HG03565 (cell line): ENCODE results near the gene OR9A4.
A peak's percentile ranks its signal among the peaks of the same experiment; 100 is the strongest.
"Not testable (repeated sequence)": the region's sequence is repeated elsewhere in the genome, so short reads cannot be mapped to it uniquely, and the experiment has no call there.

Source experiments
- ATAC-seq: cut with Tn5 transposase; IDR thresholded peaks from one replicate; pipeline ENCODE4 v1.9.1; 2021; ENCODE audit warnings: mild to moderate bottlenecking, moderate library complexity; ENCODE audit not compliant: unreplicated experiment

The OR9A4 gene, protein sequence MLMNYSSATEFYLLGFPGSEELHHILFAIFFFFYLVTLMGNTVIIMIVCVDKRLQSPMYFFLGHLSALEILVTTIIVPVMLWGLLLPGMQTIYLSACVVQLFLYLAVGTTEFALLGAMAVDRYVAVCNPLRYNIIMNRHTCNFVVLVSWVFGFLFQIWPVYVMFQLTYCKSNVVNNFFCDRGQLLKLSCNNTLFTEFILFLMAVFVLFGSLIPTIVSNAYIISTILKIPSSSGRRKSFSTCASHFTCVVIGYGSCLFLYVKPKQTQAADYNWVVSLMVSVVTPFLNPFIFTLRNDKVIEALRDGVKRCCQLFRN

GRCh38 chr7:141916099-141916498 is at the start of gene OR9A4:
Gene OR9A4, plus strand, starts transcription at chr7:141916399. Its CDS starts 2,477 bp downstream, at chr7:141918876.
- no peak for ATAC-seq

GRCh38 chr7:141866974-141867373 is 49.2 kb upstream of the OR9A4 start:
- no peak for ATAC-seq

DNA sequence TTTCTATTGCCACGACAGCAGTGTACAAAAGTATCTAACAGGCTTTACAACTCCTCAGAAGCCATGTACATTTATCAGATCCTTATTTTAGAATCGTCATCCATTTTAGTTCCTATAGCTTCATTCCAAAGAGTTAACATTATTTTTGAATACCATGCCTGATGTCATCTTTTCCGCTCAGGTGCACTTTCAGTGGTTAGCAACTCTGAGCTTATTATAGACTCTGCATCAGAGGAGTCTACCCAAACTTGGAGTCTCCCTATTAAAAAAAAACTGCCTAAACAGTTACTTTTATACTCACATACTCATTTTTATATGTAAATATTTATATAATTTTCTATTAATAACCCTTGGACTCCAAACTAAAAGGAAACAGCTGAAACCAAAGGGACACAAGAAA is 43.3 kb upstream of the OR9A4 start:
- ATAC-seq, result no peak

DNA sequence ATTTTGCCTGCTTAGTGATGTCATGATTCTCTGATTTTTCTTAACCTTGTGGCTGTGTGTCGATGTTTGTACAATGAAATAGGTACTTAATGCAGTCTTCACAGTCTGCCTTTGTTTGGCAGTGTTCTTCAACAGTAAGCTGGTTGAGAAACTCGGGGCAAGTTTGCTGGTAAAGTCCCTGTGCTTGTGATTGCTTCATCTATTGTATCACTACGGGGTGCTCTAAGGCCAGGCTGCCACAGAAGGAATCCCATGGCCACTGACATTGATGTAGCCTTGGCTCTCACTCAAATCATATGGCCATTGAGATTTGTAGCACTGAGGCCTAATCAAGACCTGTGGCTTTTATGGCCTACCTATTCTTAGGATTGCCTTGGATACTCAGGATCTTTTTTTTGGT is 41.4 kb upstream of the OR9A4 start:
- no peak for ATAC-seq

- ATAC-seq, result no peak
These were observed 40.7 kb upstream of the OR9A4 start for GRCh38 chr7:141875453-141875852.

DNA sequence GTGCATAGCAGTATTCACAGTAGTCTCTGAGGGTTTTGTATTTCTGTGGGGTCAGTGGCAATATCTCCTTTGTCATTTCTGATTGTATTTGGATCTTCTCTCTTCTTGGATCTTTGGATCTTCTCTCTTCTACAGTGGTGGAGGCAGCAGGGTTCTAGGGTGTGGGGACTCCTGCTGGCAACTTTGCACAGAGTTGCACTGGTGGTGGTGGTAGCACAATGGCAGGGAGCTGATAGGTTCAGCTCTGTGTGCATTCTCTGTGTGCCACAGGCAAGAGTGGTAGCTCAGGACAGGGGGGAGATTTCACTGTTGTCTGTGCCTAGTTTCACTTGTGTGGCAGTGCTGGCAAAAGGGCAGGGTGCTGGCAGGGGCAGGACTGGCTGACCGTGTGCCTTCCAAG is 39.8 kb upstream of the OR9A4 start:
- no peak for ATAC-seq

GRCh38 chr7:141877365-141877764 is 38.8 kb upstream of the OR9A4 start:
- ATAC-seq, result no peak

DNA sequence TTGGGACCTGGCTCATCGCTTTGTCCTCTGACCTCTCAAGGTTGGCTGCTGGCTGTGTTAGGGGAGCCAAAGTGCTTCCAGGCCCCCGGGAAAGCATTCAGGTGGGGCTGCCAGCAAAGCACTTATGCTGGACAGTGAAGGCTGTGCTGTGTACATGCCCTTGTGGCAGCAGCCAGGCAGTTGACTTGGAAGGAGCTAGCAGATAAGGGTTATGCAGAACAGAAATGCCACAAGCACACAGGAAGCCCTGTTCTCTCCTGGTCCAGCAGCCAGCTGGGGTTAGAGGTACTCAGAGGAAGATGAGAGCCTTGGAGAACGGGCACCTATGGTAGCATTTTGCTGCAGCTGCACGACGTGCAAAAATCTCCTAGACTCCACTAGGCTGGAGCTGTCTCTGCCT is 35.2 kb upstream of the OR9A4 start:
- no peak for ATAC-seq

GRCh38 chr7:141884539-141885225 is 31.5 kb upstream of the OR9A4 start:
- peak; percentile 88 for ATAC-seq

DNA sequence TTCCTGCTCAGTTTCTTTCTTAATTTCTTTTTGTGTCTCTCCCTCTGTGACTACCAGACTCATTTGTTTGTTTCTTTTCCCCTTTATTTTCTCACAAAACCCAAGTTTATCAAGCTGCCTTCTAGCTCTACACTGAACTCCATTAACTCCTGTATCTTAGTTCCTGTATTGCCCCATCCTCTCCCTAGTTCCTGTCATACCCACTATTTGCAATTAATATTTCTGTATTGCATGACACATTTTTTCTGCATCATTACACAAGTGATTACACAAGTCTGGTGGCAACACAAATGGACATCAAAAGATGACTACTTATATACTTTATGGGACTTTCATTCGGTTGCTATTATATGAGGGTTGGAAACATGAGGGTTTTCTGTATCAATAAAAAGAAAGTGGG is 26.9 kb upstream of the OR9A4 start:
- no peak for ATAC-seq

GRCh38 chr7:141891336-141891735 is 24.9 kb upstream of the OR9A4 start:
- no peak for ATAC-seq

DNA sequence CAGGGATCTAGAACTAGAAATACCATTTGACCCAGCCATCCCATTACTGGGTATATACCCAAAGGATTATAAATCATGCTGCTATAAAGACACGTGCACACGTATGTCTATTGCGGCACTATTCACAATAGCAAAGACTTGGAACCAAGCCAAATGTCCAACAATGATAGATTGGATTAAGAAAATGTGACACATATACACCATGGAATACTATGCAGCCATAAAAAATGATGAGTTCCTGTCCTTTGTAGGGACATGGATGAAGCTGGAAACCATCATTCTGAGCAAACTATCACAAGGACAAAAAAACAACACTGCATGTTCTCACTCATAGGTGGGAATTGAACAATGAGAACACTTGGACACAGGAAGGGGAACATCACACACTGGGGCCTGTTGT is 16.8 kb upstream of the OR9A4 start:
- not testable (repeated sequence) for ATAC-seq

DNA sequence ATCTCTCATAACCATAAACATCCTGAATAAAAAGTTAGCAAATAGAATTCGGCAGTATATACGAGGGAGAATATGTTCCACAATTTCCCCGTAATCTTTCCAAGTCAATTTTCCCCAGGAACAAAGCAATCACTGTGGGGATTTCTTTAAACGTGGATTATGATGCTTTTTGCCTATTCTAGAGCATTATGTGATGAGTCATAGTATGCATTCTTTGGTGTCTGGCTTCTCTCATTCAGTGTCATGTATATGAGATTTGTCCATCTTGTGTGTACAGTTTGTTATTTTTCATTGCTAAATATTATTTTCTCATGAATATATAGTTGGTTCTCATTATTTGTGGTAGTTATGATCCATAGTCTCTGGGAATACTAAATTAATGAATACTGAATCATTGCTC is 9.9 kb upstream of the OR9A4 start:
- no peak for ATAC-seq

- no peak for ATAC-seq
These were observed 4.8 kb upstream of the OR9A4 start for GRCh38 chr7:141911391-141911790.

DNA sequence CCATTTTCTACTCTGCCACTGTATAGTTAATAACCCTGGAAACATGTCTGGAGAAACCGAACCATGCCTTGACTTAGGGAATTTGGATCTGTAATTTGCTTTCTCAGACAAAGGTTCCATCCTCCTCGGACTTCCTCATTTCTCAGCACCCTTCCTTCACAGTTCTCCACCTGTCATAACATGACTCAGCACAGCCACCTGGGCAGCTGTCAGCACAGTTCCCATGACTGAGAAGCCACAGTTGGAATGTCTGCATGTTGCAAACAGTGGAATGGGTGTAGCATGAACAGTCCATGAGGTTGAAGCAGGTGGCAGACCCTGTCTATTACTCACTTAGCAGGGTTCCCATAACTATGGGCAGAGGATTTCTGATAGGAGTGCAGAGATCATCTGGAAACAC is 634 bp upstream of the OR9A4 start:
- peak; percentile 51 for ATAC-seq

- no peak for ATAC-seq
These were observed 4.1 kb downstream of the OR9A4 start for GRCh38 chr7:141920281-141920680.

- ATAC-seq, result no peak
These were observed 12.1 kb downstream of the OR9A4 start for GRCh38 chr7:141928146-141928844.

- no peak for ATAC-seq
These were observed 12.6 kb downstream of the OR9A4 start for GRCh38 chr7:141928845-141929195.

DNA sequence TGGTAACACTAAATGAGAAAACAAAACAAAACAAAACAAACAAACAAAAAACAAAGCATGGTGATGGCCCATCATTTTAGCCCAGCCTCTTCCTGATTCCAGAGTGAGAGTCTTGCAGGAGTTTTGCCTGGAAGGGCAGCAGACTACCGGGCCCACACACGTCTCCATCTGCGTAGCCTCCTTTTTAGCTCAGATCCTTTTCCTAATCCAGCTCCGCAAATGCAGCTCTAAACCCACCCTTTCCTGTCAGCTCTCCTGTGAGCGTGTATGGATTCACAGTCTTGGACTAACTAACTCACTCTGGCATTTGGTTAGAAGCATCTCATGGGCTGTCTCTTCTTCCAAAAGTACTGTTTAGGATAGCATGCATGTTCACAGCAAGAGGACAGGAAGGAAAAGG is 14.0 kb downstream of the OR9A4 start:
- no peak for ATAC-seq

DNA sequence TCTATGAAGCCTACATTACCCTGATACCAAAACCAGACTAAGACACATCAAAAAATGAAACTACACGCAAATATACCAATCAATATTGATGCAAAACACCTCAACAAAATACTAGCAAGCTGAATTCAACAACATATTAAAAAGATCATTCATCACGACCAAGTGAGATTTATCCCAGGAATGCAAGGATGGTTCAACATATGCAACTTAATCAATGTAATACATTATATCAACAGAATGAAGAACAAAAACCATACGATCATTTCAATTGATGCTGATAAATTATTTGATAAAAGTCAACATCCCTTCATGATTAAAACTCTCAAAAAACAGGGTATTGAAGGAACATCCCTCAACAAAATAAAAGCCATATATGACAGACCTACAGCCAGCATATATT is 24.9 kb downstream of the OR9A4 start:
- ATAC-seq, result no peak

GRCh38 chr7:141943846-141944245 is 27.6 kb downstream of the OR9A4 start:
- no peak for ATAC-seq

DNA sequence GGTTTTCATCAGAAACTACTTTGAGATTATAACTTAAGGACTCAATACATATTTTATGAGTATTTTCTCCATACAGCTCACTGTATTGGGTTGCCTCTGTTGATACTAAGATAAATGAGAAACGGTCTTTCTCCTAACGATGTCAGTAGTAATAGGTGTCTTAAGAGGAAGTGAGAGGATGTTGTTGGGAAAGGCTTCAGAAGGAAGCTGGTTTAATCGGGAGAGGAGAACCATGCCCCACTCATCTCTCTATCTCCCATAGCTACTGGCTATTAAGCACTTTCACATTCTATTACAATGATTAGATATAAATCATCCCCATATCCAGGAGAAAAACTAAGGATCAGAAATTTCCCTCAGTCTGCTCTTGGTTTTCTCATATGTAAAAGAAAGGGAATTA is 28.6 kb downstream of the OR9A4 start:
- no peak for ATAC-seq
